Gastroesophageal sphincter (tissue), 4 donors: ENCODE measurements around the gene ACOX1. TPM values are rescaled to one million over a fixed set of nuclear protein-coding genes. Genes with fewer than 3 reads are reported as not detected.
A peak's percentile ranks its signal among the peaks of the same experiment; 100 is the strongest.

ENCODE experiments used
- ATAC-seq: fragments of 150-250 bp; one replicate; pipeline ENCODE4 v1.9.1; 2016; ENCODE audit warnings: mild to moderate bottlenecking, moderate library complexity
- H3K27ac ChIP-seq, 4 donors: fragments of 200-600 bp; sonication (generic) in 3 of 4; 1 replicate in 3 of 4; 2 replicates in 1 of 4; pipeline ENCODE4 v1.5.1; 2016 to 2019
- H3K27me3 ChIP-seq: fragments of 200-600 bp; sonication (generic); one replicate; pipeline ENCODE4 v1.5.1; 2019
- H3K36me3 ChIP-seq, 2 donors: fragments of 200-600 bp; sonication (generic); one replicate each; pipeline ENCODE4 v1.5.1; 2019; ENCODE audit warnings: control low read depth in 1 of 2
- H3K4me1 ChIP-seq, 3 donors: fragments of 200-600 bp; sonication (generic); 1 replicate in 2 of 3; 2 replicates in 1 of 3; pipeline ENCODE4 v1.5.1; 2016 to 2019; ENCODE audit warnings: control low read depth in 2 of 3
- H3K4me3 ChIP-seq, 2 donors: fragments of 200-600 bp; sonication (generic); one replicate each; pipeline ENCODE4 v1.5.1; 2019; ENCODE audit warnings: mild to moderate bottlenecking in 1 of 2, moderate library complexity in 1 of 2
- H3K9me3 ChIP-seq, 3 donors: fragments of 200-600 bp; sonication (generic); one replicate each; pipeline ENCODE4 v1.5.1; 2017 to 2019; ENCODE audit warnings: control low read depth in 2 of 3
- CTCF ChIP-seq, 4 experiments: fragments of 200-600 bp in 2 of 4; fragments of 450-650 bp in 2 of 4; sonication (generic) in 1 of 4; IDR thresholded peaks; one replicate each; pipeline ENCODE4 v1.5.1; 2017 to 2019; ENCODE audit warnings: antibody characterized with exemption in 4 of 4, mild to moderate bottlenecking in 2 of 4, moderate library complexity in 2 of 4
- EP300 ChIP-seq: sonication (generic); formaldehyde crosslinking; IDR thresholded peaks from one replicate; pipeline ENCODE4 v1.6.1; 2017; ENCODE audit warnings: antibody characterized with exemption, mild to moderate bottlenecking
- POLR2A ChIP-seq, 2 donors: fragments of 450-650 bp; IDR thresholded peaks; one replicate each; pipeline ENCODE4 v1.6.1; 2017; ENCODE audit warnings: antibody characterized with exemption in 2 of 2, mild to moderate bottlenecking in 2 of 2, moderate library complexity in 1 of 2
- WGBS, 2 donors: methylation state at CpG; one replicate each; pipeline ENCODE4 v1.1.5; 2018; ENCODE audit warnings: low coverage in 1 of 2; 5-methylcytosine and 5-hydroxymethylcytosine counted together
- total RNA-seq, 4 donors: library from RNA; depleted of rRNA; stranded (reverse); fragments of >200 nt; gene quantifications; one replicate each; pipeline ENCODE4 v1.1.0, GENCODE V29; 2016

The ACOX1 gene
- total RNA-seq, 4 donors from 2014 or later: 45.9 to 63.4 (median 54.2) TPM

GRCh38 chr17:75891605-75892555 lies 87.1 kb downstream of the ACOX1 start:
- TF ChIP-seq CTCF (IDR thresholded peaks at IDR 0.05) (no peak), POLR2A (IDR thresholded peaks at IDR 0.05) (no peak), EP300 (no peak)
- no peak overlapping the region for H3K4me3 ChIP-seq
- no peak for ATAC-seq
- H3K9me3 ChIP-seq: no peaks in the 10 kb centered on the region
- H3K27ac ChIP-seq: peak overlapping the region in 1 of 4 donors; percentile 96
- H3K27me3 ChIP-seq: no peaks in the 10 kb centered on the region
- H3K4me1 ChIP-seq: peaks cover 0 to 48% (median 18%) of the 10 kb centered on the region in 3 donors
- 80% methylated on average over 2 of the region's 32 CpGs; no CpG with 5 or more reads in 1 of the 2 donors for WGBS, 2 donors
- peaks cover 0 to 55% of the 10 kb centered on the region in 2 donors for H3K36me3 ChIP-seq

Other genes with a start within 250 kb of the ACOX1 start
- 10 to 100 TPM; 13.7 to 23.2 (median 20.4) TPM for gene GALK1, start 214.0 kb downstream of the ACOX1 start, total RNA-seq
- gene UNK, start 194.4 kb downstream of the ACOX1 start, total RNA-seq: 10 to 100 TPM in 3 of 4 donors, 1 to 10 TPM in 1; 9.8 to 41.6 (median 21.0) TPM
- 10 to 100 TPM in 1 of 4 donors, 1 to 10 TPM in 3; 2.6 to 10.8 (median 5.6) TPM for gene UNC13D, start 134.8 kb downstream of the ACOX1 start, total RNA-seq
- 10 to 100 TPM; 50.0 to 83.9 (median 57.6) TPM for gene WBP2, start 123.8 kb downstream of the ACOX1 start, total RNA-seq
- gene TRIM47, start 100.6 kb downstream of the ACOX1 start, total RNA-seq: 100 to 1,000 TPM in 1 of 4 donors, 10 to 100 TPM in 3; 21.0 to 146 (median 40.8) TPM
- 10 to 100 TPM; 18.7 to 34.4 (median 31.2) TPM for gene TRIM65, start 82.2 kb downstream of the ACOX1 start, total RNA-seq
- 10 to 100 TPM; 18.4 to 69.6 (median 44.3) TPM for gene MRPL38, start 74.3 kb downstream of the ACOX1 start, total RNA-seq
- 10 to 100 TPM in 1 of 4 donors, 1 to 10 TPM in 3; 4.6 to 20.2 (median 7.7) TPM for gene FBF1, start 38.1 kb downstream of the ACOX1 start, total RNA-seq
- 10 to 100 TPM in 1 of 4 donors, 1 to 10 TPM in 3; 6.7 to 12.8 (median 7.9) TPM for gene TEN1, start 74 bp upstream of the ACOX1 start, total RNA-seq
- gene CDK3, start 21.7 kb upstream of the ACOX1 start, total RNA-seq: 1 to 10 TPM in 3 of 4 donors, not detected in 1; 1.2 to 5.6 (median 2.3) TPM
- 1 to 10 TPM; 1.3 to 6.1 (median 3.1) TPM for gene EVPL, start 48.1 kb upstream of the ACOX1 start, total RNA-seq
- 10 to 100 TPM; 43.0 to 63.8 (median 48.7) TPM for gene SRP68, start 93.4 kb upstream of the ACOX1 start, total RNA-seq
- not detected for gene GALR2, start 95.6 kb upstream of the ACOX1 start, total RNA-seq
- gene ZACN, start 100.0 kb upstream of the ACOX1 start, total RNA-seq: not detected
- 100 to 1,000 TPM in 1 of 4 donors, 10 to 100 TPM in 3; 69.3 to 107 (median 83.9) TPM for gene EXOC7, start 124.6 kb upstream of the ACOX1 start, total RNA-seq
- gene FOXJ1, start 162.1 kb upstream of the ACOX1 start, total RNA-seq: not detected